WI38 (cell line): ENCODE results near the gene MAPK8IP2.

Source experiments
- H3K4me3 ChIP-seq: 2 replicates; pipeline ENCODE4 v1.5.1; 2011; ENCODE audit warnings: low read depth, mild to moderate bottlenecking, control low read depth, low read length
- TF ChIP-seq, protein P1 (sequence below): IDR thresholded peaks from 2 replicates; pipeline ENCODE4 v1.5.1; 2012; ENCODE audit warnings: low read depth, mild to moderate bottlenecking, control low read depth, low read length

Gene MAPK8IP2

DNA sequence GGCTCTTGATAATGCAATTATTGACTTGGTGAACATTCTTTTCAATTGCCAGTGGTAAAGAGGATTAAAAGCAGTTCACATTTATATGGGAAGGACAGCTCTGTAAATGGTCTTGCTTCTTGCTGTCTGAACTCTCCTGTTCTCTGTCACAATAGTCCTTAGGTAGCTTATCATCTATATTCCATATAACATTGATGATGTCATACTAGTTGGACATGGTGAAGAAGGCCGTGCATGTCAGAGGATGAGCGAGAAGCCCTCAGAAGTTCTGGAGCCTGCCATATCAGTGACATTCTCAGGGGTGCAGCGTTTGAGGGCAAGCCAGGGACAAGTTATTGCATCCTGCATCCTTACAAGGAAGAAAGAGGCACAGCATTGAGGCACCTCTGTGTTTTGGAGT, 15.4 kb upstream of the MAPK8IP2 start:
- H3K4me3 ChIP-seq = no peak overlapping the region
- TF ChIP-seq, protein P1, sequence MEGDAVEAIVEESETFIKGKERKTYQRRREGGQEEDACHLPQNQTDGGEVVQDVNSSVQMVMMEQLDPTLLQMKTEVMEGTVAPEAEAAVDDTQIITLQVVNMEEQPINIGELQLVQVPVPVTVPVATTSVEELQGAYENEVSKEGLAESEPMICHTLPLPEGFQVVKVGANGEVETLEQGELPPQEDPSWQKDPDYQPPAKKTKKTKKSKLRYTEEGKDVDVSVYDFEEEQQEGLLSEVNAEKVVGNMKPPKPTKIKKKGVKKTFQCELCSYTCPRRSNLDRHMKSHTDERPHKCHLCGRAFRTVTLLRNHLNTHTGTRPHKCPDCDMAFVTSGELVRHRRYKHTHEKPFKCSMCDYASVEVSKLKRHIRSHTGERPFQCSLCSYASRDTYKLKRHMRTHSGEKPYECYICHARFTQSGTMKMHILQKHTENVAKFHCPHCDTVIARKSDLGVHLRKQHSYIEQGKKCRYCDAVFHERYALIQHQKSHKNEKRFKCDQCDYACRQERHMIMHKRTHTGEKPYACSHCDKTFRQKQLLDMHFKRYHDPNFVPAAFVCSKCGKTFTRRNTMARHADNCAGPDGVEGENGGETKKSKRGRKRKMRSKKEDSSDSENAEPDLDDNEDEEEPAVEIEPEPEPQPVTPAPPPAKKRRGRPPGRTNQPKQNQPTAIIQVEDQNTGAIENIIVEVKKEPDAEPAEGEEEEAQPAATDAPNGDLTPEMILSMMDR = no peak

DNA sequence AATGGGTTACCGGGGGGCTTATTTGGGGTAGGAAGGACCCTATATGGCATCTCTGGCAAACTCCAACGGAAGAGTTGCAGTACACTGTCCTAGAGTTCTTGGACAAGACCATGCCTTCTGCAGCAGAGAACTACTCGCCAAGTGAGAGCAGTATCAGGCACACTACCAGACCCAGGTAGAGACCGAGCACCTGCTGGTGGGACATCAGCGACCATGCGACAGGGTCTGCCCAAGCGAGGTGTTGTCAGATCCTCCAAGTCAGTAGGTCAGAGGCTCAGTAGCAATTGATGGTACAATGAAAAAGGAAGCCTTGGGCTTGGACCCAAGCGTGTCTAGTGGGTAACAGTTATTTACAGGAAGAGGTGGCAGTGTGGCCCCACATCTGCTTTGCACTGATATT, 14.8 kb upstream of the MAPK8IP2 start:
- TF ChIP-seq, protein P1 = no peak
- no peak overlapping the region for H3K4me3 ChIP-seq

DNA sequence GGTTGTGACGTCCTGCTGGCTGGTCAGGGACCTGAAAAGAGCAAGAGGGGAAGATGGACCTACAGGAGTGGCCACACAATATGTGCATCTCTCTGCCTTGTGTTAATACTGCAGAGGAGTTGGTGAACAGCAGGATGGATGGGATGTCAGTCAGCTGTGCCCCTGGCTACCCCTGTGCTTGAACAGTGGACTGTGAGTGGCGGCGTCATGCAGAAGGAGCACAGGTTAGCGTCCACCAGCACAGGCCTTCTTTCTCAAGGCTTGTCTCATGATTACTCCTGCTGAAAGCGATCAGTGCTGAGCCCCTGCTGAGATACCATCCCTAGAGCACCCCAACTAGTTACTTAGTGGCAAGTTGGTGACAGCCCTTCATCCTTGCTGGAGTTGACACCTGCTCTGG, 14.2 kb upstream of the MAPK8IP2 start:
- TF ChIP-seq, protein P1 = no peak

DNA sequence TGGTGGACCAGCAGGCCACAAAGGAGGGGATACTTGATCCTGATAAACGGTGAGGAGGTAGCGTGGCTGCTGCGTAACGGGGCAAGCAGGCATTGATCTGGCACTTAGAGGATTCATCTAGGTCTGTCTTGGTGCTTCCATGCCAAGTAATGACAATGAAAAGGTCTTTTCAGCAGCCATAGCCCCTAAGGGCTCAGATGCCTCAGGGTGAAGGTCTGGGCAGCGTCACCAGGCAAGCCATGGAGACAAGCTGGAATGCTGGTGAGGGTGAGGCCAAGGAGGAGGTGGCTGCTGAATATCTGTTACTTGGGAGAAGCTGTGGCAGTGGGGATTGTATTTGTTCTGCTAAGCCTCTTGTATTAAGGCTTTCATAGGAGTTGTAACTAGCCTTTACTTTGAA, 13.2 kb upstream of the MAPK8IP2 start:
- no peak overlapping the region for H3K4me3 ChIP-seq
- TF ChIP-seq, protein P1 = no peak

More for the DNA sequence above, 14.2 kb upstream of the MAPK8IP2 start:
- H3K4me3 ChIP-seq = no peak overlapping the region

DNA sequence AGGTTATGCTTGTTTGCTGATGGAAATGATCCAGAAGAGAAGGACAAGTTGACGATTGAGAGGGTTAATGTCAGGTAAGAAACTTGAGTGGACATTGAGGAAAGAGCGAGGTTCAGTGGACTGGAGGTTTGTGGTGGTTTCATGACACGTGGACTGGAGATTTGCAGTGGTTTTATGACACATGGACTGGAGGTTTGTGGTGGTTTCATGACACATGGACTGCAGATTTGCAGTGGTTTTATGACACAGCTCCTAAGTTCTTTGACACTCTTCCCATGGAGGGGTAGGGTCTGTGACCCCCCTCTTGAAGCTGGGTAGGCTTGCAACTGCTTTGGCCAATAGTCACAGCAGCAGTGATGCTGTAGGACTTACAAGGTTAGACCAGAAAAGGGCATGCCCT, 5.4 kb upstream of the MAPK8IP2 start:
- H3K4me3 ChIP-seq = no peak overlapping the region
- TF ChIP-seq, protein P1 = no peak

DNA sequence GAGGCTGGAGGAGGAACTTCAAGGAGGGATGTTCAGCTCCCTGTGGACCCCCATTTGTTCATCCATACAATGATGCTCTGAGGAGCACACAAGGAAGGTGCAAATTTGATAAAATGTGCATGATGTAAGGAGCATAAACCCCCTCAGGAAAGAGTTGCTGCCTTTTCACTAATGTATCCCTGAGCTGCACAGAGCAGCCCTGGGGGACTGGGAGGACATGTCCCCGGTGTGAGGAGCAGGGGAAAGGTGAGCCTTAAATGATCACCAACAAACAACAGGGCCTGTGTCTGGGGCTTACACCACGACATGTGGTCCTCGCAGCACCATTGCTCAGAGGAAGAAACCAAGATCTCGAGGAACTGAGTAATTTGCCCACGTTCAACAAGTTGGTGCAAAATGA, 3.5 kb upstream of the MAPK8IP2 start:
- H3K4me3 ChIP-seq = no peak overlapping the region
- TF ChIP-seq, protein P1 = no peak

DNA sequence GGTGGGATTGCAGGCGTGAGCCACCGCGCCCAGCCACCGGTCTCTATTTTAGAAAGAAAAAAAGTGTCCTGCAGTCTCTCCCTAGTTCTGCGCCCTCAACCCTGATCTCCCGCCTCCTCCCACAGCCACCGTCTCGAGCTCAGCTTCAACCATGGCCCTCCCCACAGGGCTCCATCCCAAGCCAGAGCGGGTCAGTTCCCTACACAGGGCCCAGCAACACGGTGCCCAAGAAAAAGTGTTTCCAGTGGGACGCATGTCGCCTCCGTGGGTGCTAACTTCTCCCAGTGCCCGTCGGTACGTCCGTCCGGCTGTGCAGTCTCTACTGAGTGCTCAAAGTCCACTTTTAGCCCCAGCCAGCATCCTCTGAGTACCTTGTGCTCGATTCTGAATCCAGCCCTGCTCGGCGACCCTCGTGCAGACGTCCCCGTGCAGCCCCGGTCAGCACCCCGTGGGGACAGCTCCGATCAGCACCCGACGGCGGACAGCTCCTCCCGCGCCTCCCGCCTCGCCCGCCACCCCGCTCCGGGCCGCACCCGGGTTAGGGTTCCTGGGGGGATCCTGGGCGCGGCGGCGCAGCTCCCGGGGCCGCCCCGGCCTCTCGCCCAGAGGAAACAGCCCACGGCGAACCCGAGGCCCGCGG, 657 bp upstream of the MAPK8IP2 start:
- H3K4me3 ChIP-seq = no peak overlapping the region
- TF ChIP-seq, protein P1 = no peak
